Adrenal gland (tissue), 5 donors: ENCODE results near the gene AUTS2.

Experiments used
- CTCF ChIP-seq, 6 experiments: fragments of 450-650 bp in 4 of 6; fragments of 200-600 bp in 2 of 6; sonication (generic) in 1 of 6; IDR thresholded peaks; 1 replicate in 5 of 6; 2 replicates in 1 of 6; pipeline versions ENCODE4 v1.5.1 to v1.8.0; 2016 to 2021; ENCODE audit warnings: antibody characterized with exemption in 6 of 6, mild to moderate bottlenecking in 2 of 6, moderate library complexity in 1 of 6
- POLR2A ChIP-seq, 2 donors: fragments of 450-650 bp; IDR thresholded peaks; one replicate each; pipeline ENCODE4 v1.6.1; 2017; ENCODE audit warnings: antibody characterized with exemption in 2 of 2, mild to moderate bottlenecking in 2 of 2, moderate library complexity in 1 of 2
- donor health status: DM: no; HTN: no; CAD: no.

GRCh38 chr7:69795932-69796331 lies 197.7 kb downstream of the AUTS2 start:
- TF ChIP-seq POLR2A (IDR thresholded peaks at IDR 0.05) (no peak), CTCF (IDR thresholded peaks at IDR 0.05) (no peak)
